Activated naive CD4-positive, alpha-beta T cell treated with anti-CD3 and anti-CD28 coated beads, Interleukin-2, amount 50 U/mL, for 24 hours (primary cell): ENCODE results near the gene CYBA.

Experiments used
- H3K27ac Mint-ChIP-seq: one replicate; pipeline ENCODE4 v1.8.0; 2021; ENCODE audit warnings: mild to moderate bottlenecking, mixed read lengths
- H3K27me3 Mint-ChIP-seq: one replicate; pipeline ENCODE4 v1.8.0; 2021; ENCODE audit warnings: mixed read lengths
- H3K36me3 Mint-ChIP-seq: one replicate; pipeline ENCODE4 v1.8.0; 2021; ENCODE audit warnings: mixed read lengths
- H3K4me1 Mint-ChIP-seq: one replicate; pipeline ENCODE4 v1.8.0; 2021; ENCODE audit warnings: mixed read lengths
- H3K4me3 Mint-ChIP-seq: one replicate; pipeline ENCODE4 v1.8.0; 2021; ENCODE audit warnings: mild to moderate bottlenecking, mixed read lengths
- H3K9me3 Mint-ChIP-seq: one replicate; pipeline ENCODE4 v1.8.0; 2021; ENCODE audit warnings: mixed read lengths

CYBA gene

GRCh38 chr16:88656291-88656980 is 5.6 kb upstream of the CYBA start:
- Mint-ChIP-seq H3K27ac (no peak overlapping the region), H3K4me3 (no peak overlapping the region), H3K9me3 (no peaks in the 10 kb centered on the region), H3K36me3 (peaks cover 2% of the 10 kb centered on the region), H3K27me3 (no peaks in the 10 kb centered on the region), H3K4me1 (peaks cover 6% of the 10 kb centered on the region)

- H3K27ac Mint-ChIP-seq = no peak overlapping the region
- H3K27me3 Mint-ChIP-seq = no peaks in the 10 kb centered on the region
- peaks cover 2% of the 10 kb centered on the region for H3K36me3 Mint-ChIP-seq
- no peaks in the 10 kb centered on the region for H3K9me3 Mint-ChIP-seq
- H3K4me1 Mint-ChIP-seq = peaks cover 5% of the 10 kb centered on the region
- no peak overlapping the region for H3K4me3 Mint-ChIP-seq
These were observed 5.0 kb upstream of the CYBA start for GRCh38 chr16:88655733-88656281.

- no peak overlapping the region for H3K27ac Mint-ChIP-seq
- H3K36me3 Mint-ChIP-seq = peaks cover 2% of the 10 kb centered on the region
- peaks cover 5% of the 10 kb centered on the region for H3K4me1 Mint-ChIP-seq
- no peaks in the 10 kb centered on the region for H3K9me3 Mint-ChIP-seq
- H3K27me3 Mint-ChIP-seq = no peaks in the 10 kb centered on the region
- no peak overlapping the region for H3K4me3 Mint-ChIP-seq
These were observed 4.3 kb upstream of the CYBA start for GRCh38 chr16:88655053-88655732.

- no peaks in the 10 kb centered on the region for H3K27me3 Mint-ChIP-seq
- no peak overlapping the region for H3K4me3 Mint-ChIP-seq
- H3K4me1 Mint-ChIP-seq = peaks cover 8% of the 10 kb centered on the region
- H3K27ac Mint-ChIP-seq = no peak overlapping the region
- H3K9me3 Mint-ChIP-seq = no peaks in the 10 kb centered on the region
- H3K36me3 Mint-ChIP-seq = peaks cover 2% of the 10 kb centered on the region
These were observed 3.7 kb upstream of the CYBA start for GRCh38 chr16:88654363-88655052.

GRCh38 chr16:88653596-88654362 is 2.9 kb upstream of the CYBA start:
- H3K27me3 Mint-ChIP-seq = no peaks in the 10 kb centered on the region
- no peak overlapping the region for H3K4me3 Mint-ChIP-seq
- peaks cover 2% of the 10 kb centered on the region for H3K36me3 Mint-ChIP-seq
- no peaks in the 10 kb centered on the region for H3K9me3 Mint-ChIP-seq
- no peak overlapping the region for H3K27ac Mint-ChIP-seq
- H3K4me1 Mint-ChIP-seq = peaks cover 15% of the 10 kb centered on the region

GRCh38 chr16:88653101-88653500 is 2.2 kb upstream of the CYBA start:
- no peaks in the 10 kb centered on the region for H3K27me3 Mint-ChIP-seq
- no peak overlapping the region for H3K4me3 Mint-ChIP-seq
- H3K4me1 Mint-ChIP-seq = peaks cover 15% of the 10 kb centered on the region

GRCh38 chr16:88652762-88653063 is 1.9 kb upstream of the CYBA start:
- Mint-ChIP-seq H3K27me3 (no peaks in the 10 kb centered on the region), H3K4me1 (peaks cover 15% of the 10 kb centered on the region), H3K4me3 (no peak overlapping the region), H3K27ac (no peak overlapping the region), H3K36me3 (peaks cover 2% of the 10 kb centered on the region), H3K9me3 (no peaks in the 10 kb centered on the region)

More at GRCh38 chr16:88653101-88653500, 2.2 kb upstream of the CYBA start:
- Mint-ChIP-seq H3K27ac (peak overlapping the region; percentile 81), H3K36me3 (peaks cover 2% of the 10 kb centered on the region), H3K9me3 (no peaks in the 10 kb centered on the region)

- Mint-ChIP-seq H3K4me3 (peak overlapping the region; percentile 19), H3K4me1 (peaks cover 15% of the 10 kb centered on the region), H3K27me3 (no peaks in the 10 kb centered on the region), H3K36me3 (peaks cover 2% of the 10 kb centered on the region), H3K9me3 (no peaks in the 10 kb centered on the region), H3K27ac (no peak overlapping the region)
These were observed 1.3 kb upstream of the CYBA start for GRCh38 chr16:88651989-88652761.

- Mint-ChIP-seq H3K4me3 (peak overlapping the region; percentile 83), H3K27ac (peak overlapping the region; percentile 59), H3K36me3 (peaks cover 2% of the 10 kb centered on the region)
These were observed 579 bp upstream of the CYBA start for GRCh38 chr16:88651276-88651988.

GRCh38 chr16:88649924-88650748 is 717 bp downstream of the CYBA start:
- no peaks in the 10 kb centered on the region for H3K27me3 Mint-ChIP-seq
- H3K4me1 Mint-ChIP-seq = peaks cover 17% of the 10 kb centered on the region
- no peaks in the 10 kb centered on the region for H3K9me3 Mint-ChIP-seq
- H3K27ac Mint-ChIP-seq = peak overlapping the region; percentile 68
- H3K4me3 Mint-ChIP-seq = peak overlapping the region; percentile 88
- peaks cover 2% of the 10 kb centered on the region for H3K36me3 Mint-ChIP-seq

More at GRCh38 chr16:88651276-88651988, 579 bp upstream of the CYBA start:
- no peaks in the 10 kb centered on the region for H3K27me3 Mint-ChIP-seq
- peaks cover 15% of the 10 kb centered on the region for H3K4me1 Mint-ChIP-seq
- H3K9me3 Mint-ChIP-seq = no peaks in the 10 kb centered on the region

- Mint-ChIP-seq H3K9me3 (no peaks in the 10 kb centered on the region), H3K36me3 (no peaks in the 10 kb centered on the region), H3K27ac (peak overlapping the region; percentile 83), H3K27me3 (no peaks in the 10 kb centered on the region), H3K4me1 (peaks cover 19% of the 10 kb centered on the region), H3K4me3 (peak overlapping the region; percentile 80)
These were observed 1.5 kb downstream of the CYBA start for GRCh38 chr16:88649195-88649923.

- Mint-ChIP-seq H3K4me1 (peaks cover 19% of the 10 kb centered on the region), H3K27me3 (no peaks in the 10 kb centered on the region), H3K27ac (no peak overlapping the region), H3K4me3 (no peak overlapping the region), H3K9me3 (no peaks in the 10 kb centered on the region), H3K36me3 (peaks cover 2% of the 10 kb centered on the region)
These were observed 3.4 kb downstream of the CYBA start for GRCh38 chr16:88647178-88648070.
